Right kidney (tissue), 1 donor: ENCODE data around the gene FCN2.
"Not testable (repeated sequence)": the region's sequence is repeated elsewhere in the genome, so short reads cannot be mapped to it uniquely, and the experiment has no call there.

Experiments
- DNase-seq: peaks from one replicate; pipeline ENCODE4 v3.0.0-alpha.2; 2016

The FCN2 gene

GRCh38 chr9:134847752-134848432, 32.7 kb upstream of the FCN2 start:
- DNase-seq = no peak

GRCh38 chr9:134848504-134848903, 32.1 kb upstream of the FCN2 start:
- no peak for DNase-seq

GRCh38 chr9:134850611-134851010, 30.0 kb upstream of the FCN2 start:
- no peak for DNase-seq

- no peak for DNase-seq
Observed at GRCh38 chr9:134851020-134851419, 29.6 kb upstream of the FCN2 start.

GRCh38 chr9:134852906-134853654, 27.5 kb upstream of the FCN2 start:
- no peak for DNase-seq

- DNase-seq = no peak
Observed at GRCh38 chr9:134853893-134854292, 26.7 kb upstream of the FCN2 start.

- DNase-seq = no peak
Observed at GRCh38 chr9:134854541-134854981, 26.0 kb upstream of the FCN2 start.

- DNase-seq = no peak
Observed at GRCh38 chr9:134855231-134855899, 25.2 kb upstream of the FCN2 start.

GRCh38 chr9:134855900-134856377, 24.7 kb upstream of the FCN2 start:
- DNase-seq = no peak

- DNase-seq = not testable (repeated sequence)
Observed at GRCh38 chr9:134857451-134857850, 23.2 kb upstream of the FCN2 start.

GRCh38 chr9:134858051-134858841, 22.4 kb upstream of the FCN2 start:
- no peak for DNase-seq

- no peak for DNase-seq
Observed at GRCh38 chr9:134860510-134860909, 20.1 kb upstream of the FCN2 start.

GRCh38 chr9:134861595-134862334, 18.8 kb upstream of the FCN2 start:
- no peak for DNase-seq

- DNase-seq = no peak
Observed at GRCh38 chr9:134863306-134863902, 17.2 kb upstream of the FCN2 start.

GRCh38 chr9:134863941-134864820, 16.4 kb upstream of the FCN2 start:
- DNase-seq = no peak

GRCh38 chr9:134864821-134865190, 15.8 kb upstream of the FCN2 start:
- no peak for DNase-seq

GRCh38 chr9:134867917-134868750, 12.5 kb upstream of the FCN2 start:
- no peak for DNase-seq

GRCh38 chr9:134868751-134869553, 11.7 kb upstream of the FCN2 start:
- DNase-seq = no peak
